ENCODE measurements around the gene NEUROD4. TPM values are rescaled to one million over a fixed set of nuclear protein-coding genes. Genes with fewer than 3 reads are reported as not detected.

Gene NEUROD4
- total RNA-seq, 1 donor from 2014 or later = not detected

DNA sequence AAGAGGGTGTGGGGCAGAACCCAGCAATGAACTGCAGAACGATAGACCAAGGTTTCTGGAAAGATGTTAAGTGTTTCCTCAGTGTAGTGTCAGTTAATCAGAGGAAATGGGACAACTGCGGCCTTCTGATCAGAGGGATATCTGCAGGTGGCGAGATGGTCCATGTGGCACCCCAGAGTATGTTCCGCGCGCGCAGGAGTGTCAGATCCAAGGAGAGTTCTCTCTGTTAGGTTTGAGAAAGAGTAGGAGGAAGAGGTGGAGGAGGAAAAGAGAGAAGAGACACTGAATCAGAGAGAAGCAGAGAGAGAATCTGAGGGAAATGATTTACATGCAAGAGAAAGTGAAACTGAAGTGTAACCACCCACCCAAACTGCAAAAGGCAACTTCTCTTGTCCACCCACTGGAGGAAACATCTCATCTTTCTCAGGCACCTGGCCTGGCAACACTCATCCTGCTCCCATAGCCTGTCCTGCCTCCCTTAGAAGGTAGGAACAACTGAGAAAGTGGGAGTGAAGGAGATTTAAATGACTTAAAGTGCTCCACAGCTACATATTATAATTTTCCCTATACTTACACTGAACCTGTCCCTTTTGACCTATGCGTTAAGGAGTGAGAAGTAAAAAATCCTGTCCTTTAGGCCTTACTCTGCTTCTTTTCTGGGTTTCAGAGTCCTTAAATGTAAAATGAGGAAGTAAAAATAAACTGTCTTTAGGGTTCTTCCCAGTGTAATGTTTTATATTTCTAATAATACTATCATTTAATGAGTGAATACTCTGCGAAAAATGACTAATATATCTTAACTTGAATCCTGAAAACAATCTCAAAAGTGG is 28.4 kb upstream of the NEUROD4 start:
- H3K4me1 Mint-ChIP-seq (ENCODE audit: low read depth, unreplicated experiment) = peaks cover 3% of the 10 kb centered on the region
- no peak for DNase-seq (ENCODE audit: low read depth)
- H3K79me2 ChIP-seq (ENCODE audit: insufficient read depth, low read length) = no peaks in the 10 kb centered on the region
- H3K27ac Mint-ChIP-seq (ENCODE audit: unreplicated experiment) = peak overlapping the region; percentile 77
- H3K36me3 ChIP-seq (ENCODE audit: insufficient read depth, low read length) = no peaks in the 10 kb centered on the region
- no peaks in the 10 kb centered on the region for H3K9me3 Mint-ChIP-seq (ENCODE audit: unreplicated experiment)
- TF ChIP-seq EZH2 (IDR thresholded peaks at IDR 0.05; ENCODE audit: insufficient read depth, low read length) = no peak
- TF ChIP-seq, protein P1, sequence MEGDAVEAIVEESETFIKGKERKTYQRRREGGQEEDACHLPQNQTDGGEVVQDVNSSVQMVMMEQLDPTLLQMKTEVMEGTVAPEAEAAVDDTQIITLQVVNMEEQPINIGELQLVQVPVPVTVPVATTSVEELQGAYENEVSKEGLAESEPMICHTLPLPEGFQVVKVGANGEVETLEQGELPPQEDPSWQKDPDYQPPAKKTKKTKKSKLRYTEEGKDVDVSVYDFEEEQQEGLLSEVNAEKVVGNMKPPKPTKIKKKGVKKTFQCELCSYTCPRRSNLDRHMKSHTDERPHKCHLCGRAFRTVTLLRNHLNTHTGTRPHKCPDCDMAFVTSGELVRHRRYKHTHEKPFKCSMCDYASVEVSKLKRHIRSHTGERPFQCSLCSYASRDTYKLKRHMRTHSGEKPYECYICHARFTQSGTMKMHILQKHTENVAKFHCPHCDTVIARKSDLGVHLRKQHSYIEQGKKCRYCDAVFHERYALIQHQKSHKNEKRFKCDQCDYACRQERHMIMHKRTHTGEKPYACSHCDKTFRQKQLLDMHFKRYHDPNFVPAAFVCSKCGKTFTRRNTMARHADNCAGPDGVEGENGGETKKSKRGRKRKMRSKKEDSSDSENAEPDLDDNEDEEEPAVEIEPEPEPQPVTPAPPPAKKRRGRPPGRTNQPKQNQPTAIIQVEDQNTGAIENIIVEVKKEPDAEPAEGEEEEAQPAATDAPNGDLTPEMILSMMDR (IDR thresholded peaks at IDR 0.05; ENCODE audit: insufficient read depth, low read depth, low read length) = no peak
- H3K27me3 Mint-ChIP-seq (ENCODE audit: low read depth, unreplicated experiment) = peaks cover 7% of the 10 kb centered on the region
- no peaks in the 10 kb centered on the region for H3K36me3 Mint-ChIP-seq (ENCODE audit: low read depth, unreplicated experiment)
- H3K4me3 Mint-ChIP-seq (ENCODE audit: unreplicated experiment) = no peak overlapping the region
- H3K27me3 ChIP-seq (ENCODE audit: insufficient read depth, low read length) = peaks cover 8% of the 10 kb centered on the region
- no peak overlapping the region for H3K4me2 ChIP-seq (ENCODE audit: low read length)
- H3K4me3 ChIP-seq (ENCODE audit: insufficient read depth, low read depth, low read length) = no peak overlapping the region
- no peak overlapping the region for H2AFZ ChIP-seq (ENCODE audit: low read depth, low read length)
- no peak overlapping the region for H3K27ac ChIP-seq (ENCODE audit: low read depth, low read length)
- H4K20me1 ChIP-seq (ENCODE audit: insufficient read depth, low read length) = no peaks in the 10 kb centered on the region
- FAIRE-seq = no peak
- no peaks in the 10 kb centered on the region for H3K4me1 ChIP-seq (ENCODE audit: insufficient read depth, low read length)
- H3K9me3 ChIP-seq (ENCODE audit: insufficient read depth, low read depth, low read length) = no peaks in the 10 kb centered on the region
- no peak overlapping the region for H3K9ac ChIP-seq (ENCODE audit: low read length)

DNA sequence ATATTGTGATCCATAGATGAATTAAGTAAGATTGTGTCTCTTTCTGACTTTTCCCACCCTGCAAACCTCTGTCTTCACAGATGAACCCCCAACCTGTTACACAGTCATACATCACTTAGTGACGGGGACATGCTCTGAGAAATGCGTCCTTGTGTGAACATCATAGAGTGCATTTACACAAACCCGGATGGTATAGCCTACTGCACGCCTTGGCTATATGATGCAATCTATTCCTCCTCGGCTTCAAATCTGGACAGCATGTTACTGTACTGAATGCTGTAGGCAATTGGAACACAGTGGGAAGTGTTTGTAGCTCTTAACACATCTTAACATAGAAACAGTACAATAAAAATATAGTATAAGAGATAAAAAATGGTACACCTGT is 27.8 kb upstream of the NEUROD4 start:
- Mint-ChIP-seq H3K4me3 (ENCODE audit: unreplicated experiment) (no peak overlapping the region), H3K27me3 (ENCODE audit: low read depth, unreplicated experiment) (peaks cover 6% of the 10 kb centered on the region), H3K9me3 (ENCODE audit: unreplicated experiment) (no peaks in the 10 kb centered on the region), H3K36me3 (ENCODE audit: low read depth, unreplicated experiment) (no peaks in the 10 kb centered on the region), H3K4me1 (ENCODE audit: low read depth, unreplicated experiment) (peaks cover 3% of the 10 kb centered on the region), H3K27ac (ENCODE audit: unreplicated experiment) (no peak overlapping the region)
- no peak overlapping the region for H3K9ac ChIP-seq (ENCODE audit: low read length)
- no peak overlapping the region for H2AFZ ChIP-seq (ENCODE audit: low read depth, low read length)
- no peaks in the 10 kb centered on the region for H3K36me3 ChIP-seq (ENCODE audit: insufficient read depth, low read length)
- H3K27me3 ChIP-seq (ENCODE audit: insufficient read depth, low read length) = peaks cover 8% of the 10 kb centered on the region
- FAIRE-seq (no peak), DNase-seq (ENCODE audit: low read depth) (no peak)
- no peaks in the 10 kb centered on the region for H3K9me3 ChIP-seq (ENCODE audit: insufficient read depth, low read depth, low read length)
- H3K27ac ChIP-seq (ENCODE audit: low read depth, low read length) = no peak overlapping the region
- H3K79me2 ChIP-seq (ENCODE audit: insufficient read depth, low read length) = no peaks in the 10 kb centered on the region
- H3K4me2 ChIP-seq (ENCODE audit: low read length) = no peak overlapping the region
- H3K4me1 ChIP-seq (ENCODE audit: insufficient read depth, low read length) = no peaks in the 10 kb centered on the region
- TF ChIP-seq, protein P1 (IDR thresholded peaks at IDR 0.05; ENCODE audit: insufficient read depth, low read depth, low read length) = no peak
- TF ChIP-seq EZH2 (IDR thresholded peaks at IDR 0.05; ENCODE audit: insufficient read depth, low read length) = no peak
- H4K20me1 ChIP-seq (ENCODE audit: insufficient read depth, low read length) = no peaks in the 10 kb centered on the region
- H3K4me3 ChIP-seq (ENCODE audit: insufficient read depth, low read depth, low read length) = no peak overlapping the region

Data from astrocyte (in vitro differentiated cells and primary cell).